HPDE6-E6E7 (cell line): ENCODE measurements around the gene MYBPC3.
A peak's percentile ranks its signal among the peaks of the same experiment; 100 is the strongest.

Experiments used
- DNase-seq: peaks from one replicate; pipeline ENCODE4 v3.0.0; 2011; ENCODE audit warnings: missing footprints; ENCODE audit errors: extremely low spot score

MYBPC3 gene

GRCh38 chr11:47357985-47358730 lies 5.7 kb upstream of the MYBPC3 start:
- DNase-seq = no peak

- no peak for DNase-seq
These were observed 4.5 kb upstream of the MYBPC3 start for GRCh38 chr11:47356998-47357329.

GRCh38 chr11:47356129-47356997 lies 3.9 kb upstream of the MYBPC3 start:
- no peak for DNase-seq

- DNase-seq = peak; percentile 81
These were observed 3.0 kb upstream of the MYBPC3 start for GRCh38 chr11:47355283-47356128.

- no peak for DNase-seq
These were observed 2.4 kb upstream of the MYBPC3 start for GRCh38 chr11:47354913-47355282.

- DNase-seq = no peak
These were observed 1.7 kb upstream of the MYBPC3 start for GRCh38 chr11:47353978-47354774.

GRCh38 chr11:47351156-47352126 lies 1.1 kb downstream of the MYBPC3 start:
- no peak for DNase-seq

- no peak for DNase-seq
These were observed 2.2 kb downstream of the MYBPC3 start for GRCh38 chr11:47350315-47350714.

GRCh38 chr11:47349521-47350095 lies 2.9 kb downstream of the MYBPC3 start:
- no peak for DNase-seq

GRCh38 chr11:47348859-47349258 lies 3.6 kb downstream of the MYBPC3 start:
- no peak for DNase-seq

GRCh38 chr11:47348131-47348802 lies 4.2 kb downstream of the MYBPC3 start:
- DNase-seq = no peak

GRCh38 chr11:47347137-47347536 lies 5.4 kb downstream of the MYBPC3 start:
- no peak for DNase-seq

- DNase-seq = no peak
These were observed 6.5 kb downstream of the MYBPC3 start for GRCh38 chr11:47345890-47346563.

- DNase-seq = no peak
These were observed 9.6 kb downstream of the MYBPC3 start for GRCh38 chr11:47342854-47343253.

GRCh38 chr11:47342036-47342803 lies 10.3 kb downstream of the MYBPC3 start:
- no peak for DNase-seq

- no peak for DNase-seq
These were observed 11.3 kb downstream of the MYBPC3 start for GRCh38 chr11:47340980-47341775.

- DNase-seq = no peak
These were observed 12.5 kb downstream of the MYBPC3 start for GRCh38 chr11:47340010-47340409.
